Osteoblast (primary cell): ENCODE data around the gene MILR1. TPM values are rescaled to one million over a fixed set of nuclear protein-coding genes. Genes with fewer than 3 reads are reported as not detected.

Experiments
- DNase-seq: peaks from one replicate; pipeline ENCODE4 v3.0.0; 2011; ENCODE audit warnings: low spot score, mixed read lengths; ENCODE audit not compliant: insufficient read length; ENCODE audit errors: missing footprints
- H2AFZ ChIP-seq: 2 replicates; pipeline ENCODE4 v1.6.0; 2011; ENCODE audit warnings: mild to moderate bottlenecking, low read length
- H3K27ac ChIP-seq: 2 replicates; pipeline ENCODE4 v1.5.1; 2011; ENCODE audit warnings: mild to moderate bottlenecking, low read depth, low read length, moderate library complexity
- H3K27me3 ChIP-seq: 2 replicates; pipeline ENCODE4 v1.6.0; 2012; ENCODE audit warnings: mild to moderate bottlenecking, control low read depth, inconsistent platforms, low read length, moderate library complexity; ENCODE audit not compliant: insufficient read depth
- H3K36me3 ChIP-seq: 2 replicates; pipeline ENCODE4 v1.5.1; 2011; ENCODE audit warnings: mild to moderate bottlenecking, low read length, control low read depth, moderate library complexity; ENCODE audit not compliant: insufficient read depth
- H3K4me1 ChIP-seq: 2 replicates; pipeline ENCODE4 v1.5.1; 2011; ENCODE audit warnings: mild to moderate bottlenecking, low read length, control low read depth, moderate library complexity; ENCODE audit not compliant: insufficient read depth
- H3K4me2 ChIP-seq: 2 replicates; pipeline ENCODE4 v1.6.0; 2011; ENCODE audit warnings: mild to moderate bottlenecking, low read length; ENCODE audit not compliant: insufficient read depth
- H3K4me3 ChIP-seq: fragments of 200-600 bp; sonication (generic); 3 replicates; pipeline ENCODE4 v1.5.1; 2012; ENCODE audit warnings: mild to moderate bottlenecking, low read length, inconsistent platforms; ENCODE audit not compliant: insufficient read depth
- H3K79me2 ChIP-seq: 2 replicates; pipeline ENCODE4 v1.6.0; 2012; ENCODE audit warnings: mild to moderate bottlenecking, low read length, control low read depth, inconsistent platforms; ENCODE audit not compliant: insufficient read depth
- H3K9me3 ChIP-seq: 2 replicates; pipeline ENCODE4 v1.5.1; 2011; ENCODE audit warnings: low read depth, low read length, control low read depth
- H4K20me1 ChIP-seq: 2 replicates; pipeline ENCODE4 v1.6.0; 2012; ENCODE audit warnings: mild to moderate bottlenecking, low read length, control low read depth; ENCODE audit not compliant: insufficient read depth
- total RNA-seq: library from RNA; depleted of rRNA; stranded (reverse); fragments of >200 nt; gene quantifications from 2 replicates; pipeline ENCODE4 v1.2.3, GENCODE V29; 2012
- TF ChIP-seq, protein P1 (sequence below): IDR thresholded peaks from 2 replicates; pipeline ENCODE4 v1.5.1; 2011; ENCODE audit warnings: mild to moderate bottlenecking, low read depth, low read length, moderate library complexity; ENCODE audit errors: extremely low read depth

Gene MILR1
- total RNA-seq, 1 donor = 12.3 TPM

DNA sequence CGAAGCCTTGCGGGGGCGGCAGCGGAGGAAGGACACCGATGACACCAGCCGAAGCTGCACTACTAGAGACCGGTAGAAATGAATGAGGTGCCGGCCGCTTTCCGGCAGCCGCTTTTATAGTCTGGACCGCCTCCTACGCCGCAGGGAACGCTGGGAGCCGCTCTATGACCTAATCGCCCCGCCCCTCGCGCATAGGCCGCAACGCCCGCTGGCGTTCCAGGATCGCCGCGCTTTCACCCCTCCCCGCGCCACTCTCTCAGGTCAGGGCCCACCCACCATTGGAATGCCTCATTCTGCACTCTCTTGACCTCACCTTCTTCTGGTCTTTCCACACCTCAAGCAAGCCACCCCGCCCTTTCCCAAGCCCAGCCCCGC is 57.3 kb downstream of the MILR1 start, which contains the start of gene DDX5:
Gene DDX5 (minus strand): TSS at position 89 of the 375 bp plus-strand sequence. CDS start 170 bp downstream, outside the sequence.
- Histone ChIP-seq H3K4me3 (peak within 1 kb of the TSS; percentile 98), H3K4me1 (peaks cover 44% of the 10 kb centered on the region), H3K27ac (peak within 1 kb of the TSS; percentile 99), H3K27me3 (no peaks in the 10 kb centered on the region), H3K79me2 (peaks cover 86% of the 10 kb centered on the region), H3K9me3 (no peaks in the 10 kb centered on the region), H4K20me1 (peaks cover 65% of the 10 kb centered on the region), H3K36me3 (peaks cover 61% of the 10 kb centered on the region), H3K4me2 (peak within 1 kb of the TSS; percentile 92), H2AFZ (peak within 1 kb of the TSS; percentile 74)
- TF ChIP-seq, protein P1, sequence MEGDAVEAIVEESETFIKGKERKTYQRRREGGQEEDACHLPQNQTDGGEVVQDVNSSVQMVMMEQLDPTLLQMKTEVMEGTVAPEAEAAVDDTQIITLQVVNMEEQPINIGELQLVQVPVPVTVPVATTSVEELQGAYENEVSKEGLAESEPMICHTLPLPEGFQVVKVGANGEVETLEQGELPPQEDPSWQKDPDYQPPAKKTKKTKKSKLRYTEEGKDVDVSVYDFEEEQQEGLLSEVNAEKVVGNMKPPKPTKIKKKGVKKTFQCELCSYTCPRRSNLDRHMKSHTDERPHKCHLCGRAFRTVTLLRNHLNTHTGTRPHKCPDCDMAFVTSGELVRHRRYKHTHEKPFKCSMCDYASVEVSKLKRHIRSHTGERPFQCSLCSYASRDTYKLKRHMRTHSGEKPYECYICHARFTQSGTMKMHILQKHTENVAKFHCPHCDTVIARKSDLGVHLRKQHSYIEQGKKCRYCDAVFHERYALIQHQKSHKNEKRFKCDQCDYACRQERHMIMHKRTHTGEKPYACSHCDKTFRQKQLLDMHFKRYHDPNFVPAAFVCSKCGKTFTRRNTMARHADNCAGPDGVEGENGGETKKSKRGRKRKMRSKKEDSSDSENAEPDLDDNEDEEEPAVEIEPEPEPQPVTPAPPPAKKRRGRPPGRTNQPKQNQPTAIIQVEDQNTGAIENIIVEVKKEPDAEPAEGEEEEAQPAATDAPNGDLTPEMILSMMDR = no peak
- DNase-seq = peak; percentile 95

DNA sequence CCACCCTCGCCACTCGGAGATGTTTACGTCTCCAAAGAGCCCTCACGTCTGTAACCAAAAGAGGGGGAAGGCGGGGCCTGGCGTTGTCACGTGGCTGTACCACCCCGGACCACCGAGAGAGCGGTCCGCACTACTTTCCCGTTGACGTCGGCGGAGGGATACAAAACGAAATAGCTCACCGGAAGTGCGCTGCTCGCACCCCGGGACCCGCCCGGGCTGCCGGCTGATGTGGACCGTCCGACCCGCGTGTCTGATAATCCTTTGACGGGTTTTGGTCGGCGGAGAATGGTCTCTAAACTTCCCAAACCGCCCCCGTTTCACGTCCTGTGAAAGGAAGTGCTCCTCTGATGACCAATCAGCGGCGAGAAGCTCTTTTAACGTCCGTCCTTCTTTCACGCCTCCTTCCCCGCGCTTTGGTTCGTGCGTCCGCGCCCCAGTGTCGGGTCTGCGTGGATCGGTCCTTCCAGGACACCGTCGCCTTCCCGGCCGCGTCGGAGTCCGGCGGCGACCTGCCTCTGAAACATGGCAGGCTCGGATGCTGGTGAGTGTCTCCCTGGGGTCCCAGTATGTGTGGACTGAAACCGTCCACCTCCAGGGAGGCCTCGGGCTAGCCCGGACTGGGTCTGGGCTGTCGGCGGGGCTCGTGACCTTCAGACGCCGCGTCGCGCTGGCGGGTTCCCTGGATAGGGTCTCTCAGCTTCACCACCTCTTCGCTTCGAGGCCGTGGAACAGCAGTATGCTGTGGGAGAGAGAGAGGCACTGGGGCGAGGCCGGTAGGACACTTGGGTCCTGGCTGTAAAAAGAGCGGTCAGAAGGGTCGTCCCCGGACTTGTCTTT is 57.9 kb downstream of the MILR1 start, which contains the start of gene CEP95:
Gene CEP95 (plus strand): TSS at position 402 of the 837 bp plus-strand sequence. CDS start 121 bp downstream, at position 523.
- DNase-seq = peak; percentile 94
- Histone ChIP-seq H3K27ac (peak within 1 kb of the TSS; percentile 99), H3K9me3 (no peaks in the 10 kb centered on the region), H3K36me3 (peaks cover 60% of the 10 kb centered on the region), H3K79me2 (peaks cover 84% of the 10 kb centered on the region), H4K20me1 (peaks cover 59% of the 10 kb centered on the region), H3K4me2 (peak within 1 kb of the TSS; percentile 92), H3K4me3 (peak within 1 kb of the TSS; percentile 98), H3K4me1 (peaks cover 38% of the 10 kb centered on the region), H2AFZ (peak within 1 kb of the TSS; percentile 74), H3K27me3 (no peaks in the 10 kb centered on the region)
- TF ChIP-seq, protein P1 = no peak

DNA sequence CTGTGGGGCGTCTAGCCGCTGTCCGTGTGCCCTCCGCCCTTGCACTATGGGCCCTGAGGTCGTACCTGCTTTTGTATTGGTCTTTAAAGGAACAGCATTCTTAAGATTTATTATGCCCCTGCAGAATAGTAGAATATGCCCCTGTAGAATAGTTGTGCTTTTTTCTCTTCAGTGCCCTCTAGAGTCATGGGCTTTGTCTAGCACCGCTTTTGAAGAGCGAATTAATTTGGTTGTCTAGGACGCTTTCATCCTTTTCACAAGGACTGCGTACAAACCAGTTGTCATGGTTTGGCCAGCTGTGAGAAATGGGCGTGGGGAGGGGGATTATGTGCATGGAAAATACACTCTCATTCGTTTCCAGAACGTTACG is 58.5 kb downstream of the MILR1 start:
- peak overlapping the region; percentile 98 for H3K4me3 ChIP-seq
- H3K79me2 ChIP-seq = peaks cover 82% of the 10 kb centered on the region
- peak overlapping the region; percentile 99 for H3K27ac ChIP-seq
- H3K4me2 ChIP-seq = peak overlapping the region; percentile 92
- peak; percentile 80 for DNase-seq
- peaks cover 32% of the 10 kb centered on the region for H3K4me1 ChIP-seq
- no peaks in the 10 kb centered on the region for H3K27me3 ChIP-seq
- H3K9me3 ChIP-seq = no peaks in the 10 kb centered on the region
- peaks cover 52% of the 10 kb centered on the region for H4K20me1 ChIP-seq
- peak overlapping the region; percentile 74 for H2AFZ ChIP-seq
- TF ChIP-seq, protein P1 = peak; percentile 55
- H3K36me3 ChIP-seq = peaks cover 60% of the 10 kb centered on the region

DNA sequence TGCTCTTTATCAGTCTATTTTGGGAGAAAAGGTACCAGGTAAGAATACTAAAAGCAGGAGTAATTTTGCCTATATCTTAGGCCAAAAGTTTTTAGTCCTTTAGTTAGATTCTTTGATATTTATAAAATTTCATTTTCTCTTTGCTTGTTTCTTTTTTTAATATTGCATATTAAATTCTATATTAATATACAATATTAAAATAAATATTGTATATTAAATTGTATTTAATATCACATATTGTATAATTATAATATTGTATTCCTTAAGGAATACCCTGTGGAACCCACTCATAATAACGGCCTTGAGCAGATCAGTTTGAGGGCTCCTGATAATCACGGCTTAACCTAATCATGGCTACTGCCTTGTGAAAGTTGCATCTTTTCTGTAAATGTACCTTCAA is 59.8 kb downstream of the MILR1 start:
- no peak overlapping the region for H2AFZ ChIP-seq
- H3K27ac ChIP-seq = no peak overlapping the region
- no peaks in the 10 kb centered on the region for H3K9me3 ChIP-seq
- TF ChIP-seq, protein P1 = no peak
- H3K4me3 ChIP-seq = peak overlapping the region; percentile 98
- H3K27me3 ChIP-seq = no peaks in the 10 kb centered on the region
- peaks cover 77% of the 10 kb centered on the region for H3K79me2 ChIP-seq
- peaks cover 54% of the 10 kb centered on the region for H3K36me3 ChIP-seq
- peak overlapping the region; percentile 92 for H3K4me2 ChIP-seq
- H3K4me1 ChIP-seq = peaks cover 19% of the 10 kb centered on the region
- H4K20me1 ChIP-seq = peaks cover 40% of the 10 kb centered on the region
- DNase-seq = no peak
